ENCODE results near the gene CCDC32. TPM values are rescaled to one million over a fixed set of nuclear protein-coding genes. Genes with fewer than 3 reads are reported as not detected.

CCDC32 gene
- total RNA-seq, 1 experiment from 2014 or later, result 12.8 TPM

GRCh38 chr15:40555876-40556275 lies 9.0 kb downstream of the CCDC32 start:
- POLR2A ChIA-PET, result no interaction called here
- DNase-seq (ENCODE audit: low spot score) (no peak), ATAC-seq (no peak)
- no peak for TF ChIP-seq PRDM15 (CRISPR knock-in tag; IDR thresholded peaks at IDR 0.05)
- no peak for TF ChIP-seq ZNF138 (CRISPR knock-in tag; conservative IDR thresholded peaks at IDR 0.05)
- no peak for TF ChIP-seq MAX (CRISPR knock-in tag; IDR thresholded peaks at IDR 0.05)
- no peak for TF ChIP-seq CBFB (CRISPR knock-in tag; IDR thresholded peaks at IDR 0.05; ENCODE audit: low read depth)
- H3K27ac Mint-ChIP-seq, result no peak overlapping the region
- CTCF ChIA-PET, result interaction anchor here (2.8 kb wide), 1 partner anchor 9 kb away, joined by 11 read pairs; the partner anchor contains the start of gene CCDC32
- H3K27me3 Mint-ChIP-seq (ENCODE audit: low read depth), result no peaks in the 10 kb centered on the region
- no peaks in the 10 kb centered on the region for H3K9me3 Mint-ChIP-seq
- no peaks in the 10 kb centered on the region; the same call in 1 of the 2 replicates for H3K36me3 Mint-ChIP-seq
- no peak overlapping the region for H3K4me3 Mint-ChIP-seq
- peaks cover 52% of the 10 kb centered on the region for H3K4me1 Mint-ChIP-seq

GRCh38 chr15:40554161-40554525 lies 10.7 kb downstream of the CCDC32 start:
- no peaks in the 10 kb centered on the region for H3K27me3 Mint-ChIP-seq (ENCODE audit: low read depth)
- peak; percentile 56 for DNase-seq (ENCODE audit: low spot score)
- no peaks in the 10 kb centered on the region for H3K9me3 Mint-ChIP-seq
- H3K27ac Mint-ChIP-seq, result peak overlapping the region; percentile 68
- peak overlapping the region; percentile 7; the same call in 1 of the 2 replicates for H3K4me3 Mint-ChIP-seq
- H3K4me1 Mint-ChIP-seq, result peaks cover 52% of the 10 kb centered on the region
- POLR2A ChIA-PET, result interaction anchor here (1.4 kb wide), 1 partner anchor 11 kb away, joined by 5 read pairs; the partner anchor contains the start of gene CCDC32
- CTCF ChIA-PET, result interaction anchor here (0.6 to 2.8 kb wide), 12 partner anchors 9 to 305 kb away, joined by 3 to 14 read pairs (median 4); partner anchors contain the start of genes CCDC32 and RPUSD2
- TF ChIP-seq AR (CRISPR knock-in tag; IDR thresholded peaks at IDR 0.05), result no peak
- TF ChIP-seq MAX (CRISPR knock-in tag; IDR thresholded peaks at IDR 0.05), result no peak
- no peak for TF ChIP-seq TCF7 (CRISPR knock-in tag; IDR thresholded peaks at IDR 0.05; ENCODE audit: low read depth)
- ATAC-seq, result peak; percentile 93
- peaks cover 3% of the 10 kb centered on the region for H3K36me3 Mint-ChIP-seq

- ChIA-PET CTCF (no interaction called here), POLR2A (no interaction called here)
- no peak for DNase-seq (ENCODE audit: low spot score)
- no peak for ATAC-seq
- H3K9me3 Mint-ChIP-seq, result no peaks in the 10 kb centered on the region
- H3K36me3 Mint-ChIP-seq, result peaks cover 3% of the 10 kb centered on the region
- H3K4me1 Mint-ChIP-seq, result peaks cover 29% of the 10 kb centered on the region
- no peak overlapping the region for H3K27ac Mint-ChIP-seq
- H3K27me3 Mint-ChIP-seq (ENCODE audit: low read depth), result no peaks in the 10 kb centered on the region
- no peak overlapping the region for H3K4me3 Mint-ChIP-seq
- no peak for TF ChIP-seq HMGXB4 (CRISPR knock-in tag; IDR thresholded peaks at IDR 0.05)
- no peak for TF ChIP-seq ZNF671 (CRISPR knock-in tag; IDR thresholded peaks at IDR 0.05)
- no peak for TF ChIP-seq PRRX2 (CRISPR knock-in tag; IDR thresholded peaks at IDR 0.05)
- no peak for TF ChIP-seq FOXJ3 (CRISPR knock-in tag; IDR thresholded peaks at IDR 0.05; ENCODE audit: borderline replicate concordance)
- TF ChIP-seq TEAD4 (CRISPR knock-in tag; IDR thresholded peaks at IDR 0.05), result no peak
- TF ChIP-seq ZNF423 (CRISPR knock-in tag; IDR thresholded peaks at IDR 0.05), result no peak
- TF ChIP-seq IRF2 (CRISPR knock-in tag; IDR thresholded peaks at IDR 0.05; ENCODE audit: borderline replicate concordance, low read depth), result no peak
- no peak for TF ChIP-seq NFATC4 (CRISPR knock-in tag; IDR thresholded peaks at IDR 0.05)
- TF ChIP-seq ATF1 (CRISPR knock-in tag; IDR thresholded peaks at IDR 0.05), result no peak
- TF ChIP-seq ELF4 (CRISPR knock-in tag; IDR thresholded peaks at IDR 0.05; ENCODE audit: low read depth), result no peak
- TF ChIP-seq ATF6 (CRISPR knock-in tag; IDR thresholded peaks at IDR 0.05), result no peak
Measured at GRCh38 chr15:40550341-40551037, 14.4 kb downstream of the CCDC32 start.
